IPS DF 19.7 (cell line): Measurements from ENCODE around the gene RETREG1.
"Not testable (repeated sequence)": the region's sequence is repeated elsewhere in the genome, so short reads cannot be mapped to it uniquely, and the experiment has no call there.

Experiments
- DNase-seq: peaks from one replicate; pipeline ENCODE4 v3.0.0-alpha.2; 2013; ENCODE audit warnings: low read depth, low spot score

The RETREG1 gene

GRCh38 chr5:16616536-16617273, at the start of gene RETREG1:
Gene RETREG1, minus strand, starts transcription at chr5:16616997. Its CDS starts 26 bp downstream, at chr5:16616971.
- no peak for DNase-seq

- DNase-seq = no peak
Measured at GRCh38 chr5:16666130-16666882, 49.5 kb upstream of the RETREG1 start.

- DNase-seq = no peak
Measured at GRCh38 chr5:16665601-16666000, 48.8 kb upstream of the RETREG1 start.

- DNase-seq = no peak
Measured at GRCh38 chr5:16664368-16664767, 47.6 kb upstream of the RETREG1 start.

- no peak for DNase-seq
Measured at GRCh38 chr5:16663840-16664239, 47.0 kb upstream of the RETREG1 start.

- DNase-seq = no peak
Measured at GRCh38 chr5:16661713-16662112, 44.9 kb upstream of the RETREG1 start.

GRCh38 chr5:16660982-16661381, 44.2 kb upstream of the RETREG1 start:
- DNase-seq = no peak

GRCh38 chr5:16659536-16659935, 42.7 kb upstream of the RETREG1 start:
- no peak for DNase-seq

GRCh38 chr5:16656561-16657191, 39.9 kb upstream of the RETREG1 start:
- DNase-seq = no peak

- DNase-seq = no peak
Measured at GRCh38 chr5:16654647-16655334, 38.0 kb upstream of the RETREG1 start.

GRCh38 chr5:16648739-16649138, 31.9 kb upstream of the RETREG1 start:
- not testable (repeated sequence) for DNase-seq

- no peak for DNase-seq
Measured at GRCh38 chr5:16644301-16644889, 27.6 kb upstream of the RETREG1 start.

- DNase-seq = no peak
Measured at GRCh38 chr5:16642867-16643266, 26.1 kb upstream of the RETREG1 start.

GRCh38 chr5:16639206-16639605, 22.4 kb upstream of the RETREG1 start:
- no peak for DNase-seq

GRCh38 chr5:16628376-16628775, 11.6 kb upstream of the RETREG1 start:
- DNase-seq = no peak

GRCh38 chr5:16626696-16627264, 10.0 kb upstream of the RETREG1 start:
- DNase-seq = no peak

- no peak for DNase-seq
Measured at GRCh38 chr5:16625096-16625495, 8.3 kb upstream of the RETREG1 start.

GRCh38 chr5:16619136-16619535, 2.3 kb upstream of the RETREG1 start:
- DNase-seq = no peak

- DNase-seq = no peak
Measured at GRCh38 chr5:16618138-16618897, 1.5 kb upstream of the RETREG1 start.

- DNase-seq = no peak
Measured at GRCh38 chr5:16617274-16617968, 624 bp upstream of the RETREG1 start.
